Adrenal gland (tissue), 5 donors: ENCODE measurements around the gene CD59.

Source experiments
- CTCF ChIP-seq, 6 experiments: fragments of 450-650 bp in 4 of 6; fragments of 200-600 bp in 2 of 6; sonication (generic) in 1 of 6; IDR thresholded peaks; 1 replicate in 5 of 6; 2 replicates in 1 of 6; pipeline versions ENCODE4 v1.5.1 to v1.8.0; 2016 to 2021; ENCODE audit warnings: antibody characterized with exemption in 6 of 6, mild to moderate bottlenecking in 2 of 6, moderate library complexity in 1 of 6
- POLR2A ChIP-seq, 2 donors: fragments of 450-650 bp; IDR thresholded peaks; one replicate each; pipeline ENCODE4 v1.6.1; 2017; ENCODE audit warnings: antibody characterized with exemption in 2 of 2, mild to moderate bottlenecking in 2 of 2, moderate library complexity in 1 of 2
- donor health status: DM: no; HTN: no; CAD: no.

- TF ChIP-seq POLR2A (IDR thresholded peaks at IDR 0.05) (no peak), CTCF (IDR thresholded peaks at IDR 0.05) (no peak)
Observed at GRCh38 chr11:33706546-33706945, 29.7 kb downstream of the CD59 start.
